AG10803 (cell line): Measurements from ENCODE around the gene AP3S1.
A peak's percentile ranks its signal among the peaks of the same experiment; 100 is the strongest.
"Not testable (repeated sequence)": the region's sequence is repeated elsewhere in the genome, so short reads cannot be mapped to it uniquely, and the experiment has no call there.

Experiments used
- DNase-seq: peaks from one replicate; pipeline ENCODE4 v3.0.0; 2010; ENCODE audit warnings: low read depth
- H3K4me3 ChIP-seq: 2 replicates; pipeline ENCODE4 v1.5.1; 2011; ENCODE audit warnings: mild to moderate bottlenecking, low read length, control low read depth
- TF ChIP-seq, protein P1 (sequence below): conservative IDR thresholded peaks from 2 replicates; pipeline ENCODE4 v1.5.1; 2011; ENCODE audit warnings: mild to moderate bottlenecking, low read length, control low read depth, inconsistent platforms

Gene AP3S1

DNA sequence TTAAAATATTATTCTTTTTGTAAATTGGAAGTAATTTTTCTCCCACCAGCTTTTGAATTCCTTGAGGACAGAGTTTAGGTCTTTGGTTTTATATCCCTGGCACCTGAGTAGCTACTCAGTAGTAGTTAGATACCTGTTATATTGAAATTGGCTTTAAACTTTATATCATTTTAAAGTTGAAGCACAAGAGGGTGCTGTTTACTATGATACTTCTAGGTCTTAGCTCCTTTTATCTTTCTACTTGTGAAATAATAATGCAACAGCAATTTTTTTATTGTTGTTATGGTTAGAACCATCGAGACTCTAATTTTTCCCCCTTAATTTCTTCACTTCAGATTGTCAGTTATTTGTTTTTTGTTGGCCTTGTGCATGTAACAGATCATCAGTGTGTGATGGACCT lies 46.3 kb downstream of the AP3S1 start:
- no peak overlapping the region for H3K4me3 ChIP-seq
- DNase-seq, result peak; percentile 45
- TF ChIP-seq, protein P1, sequence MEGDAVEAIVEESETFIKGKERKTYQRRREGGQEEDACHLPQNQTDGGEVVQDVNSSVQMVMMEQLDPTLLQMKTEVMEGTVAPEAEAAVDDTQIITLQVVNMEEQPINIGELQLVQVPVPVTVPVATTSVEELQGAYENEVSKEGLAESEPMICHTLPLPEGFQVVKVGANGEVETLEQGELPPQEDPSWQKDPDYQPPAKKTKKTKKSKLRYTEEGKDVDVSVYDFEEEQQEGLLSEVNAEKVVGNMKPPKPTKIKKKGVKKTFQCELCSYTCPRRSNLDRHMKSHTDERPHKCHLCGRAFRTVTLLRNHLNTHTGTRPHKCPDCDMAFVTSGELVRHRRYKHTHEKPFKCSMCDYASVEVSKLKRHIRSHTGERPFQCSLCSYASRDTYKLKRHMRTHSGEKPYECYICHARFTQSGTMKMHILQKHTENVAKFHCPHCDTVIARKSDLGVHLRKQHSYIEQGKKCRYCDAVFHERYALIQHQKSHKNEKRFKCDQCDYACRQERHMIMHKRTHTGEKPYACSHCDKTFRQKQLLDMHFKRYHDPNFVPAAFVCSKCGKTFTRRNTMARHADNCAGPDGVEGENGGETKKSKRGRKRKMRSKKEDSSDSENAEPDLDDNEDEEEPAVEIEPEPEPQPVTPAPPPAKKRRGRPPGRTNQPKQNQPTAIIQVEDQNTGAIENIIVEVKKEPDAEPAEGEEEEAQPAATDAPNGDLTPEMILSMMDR, result peak; percentile 54

DNA sequence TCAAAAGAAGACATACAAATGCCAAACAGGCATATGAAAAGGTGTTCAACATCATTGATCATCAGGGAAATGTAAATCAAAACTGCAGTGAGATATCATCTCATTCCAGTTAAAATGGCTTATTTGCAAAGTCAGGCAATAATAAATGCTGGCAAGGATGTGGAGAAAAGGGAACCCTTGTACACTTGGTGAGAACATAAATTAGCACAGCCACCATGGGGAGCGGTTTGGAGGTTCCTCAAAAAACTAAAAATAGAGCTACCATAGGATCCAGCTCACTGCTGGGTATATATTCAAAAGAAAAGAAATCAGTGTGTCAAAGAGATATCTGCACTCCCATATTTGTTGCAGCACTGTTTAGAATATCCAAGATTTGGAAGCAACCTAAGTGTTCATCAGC lies 50.3 kb downstream of the AP3S1 start:
- no peak overlapping the region for H3K4me3 ChIP-seq
- TF ChIP-seq, protein P1, result no peak
- no peak for DNase-seq

DNA sequence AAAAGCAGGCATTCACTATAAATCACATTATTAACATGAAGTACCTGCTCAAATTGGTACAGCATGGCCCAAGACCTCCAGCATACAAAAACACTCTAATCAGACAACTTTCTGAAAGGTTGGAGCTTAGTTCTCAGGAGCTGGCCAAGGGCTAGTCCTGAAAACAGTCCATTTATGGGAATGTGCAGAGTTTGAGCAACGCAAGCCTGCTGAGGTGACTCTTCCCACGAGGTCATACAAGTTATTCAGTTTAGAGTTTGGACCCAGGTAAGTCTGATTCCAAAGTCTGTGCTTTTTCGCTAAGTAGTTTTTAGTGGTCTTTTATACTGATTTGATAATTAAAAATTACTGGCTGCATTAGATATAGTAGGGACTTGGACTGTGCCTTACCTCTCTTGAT lies 52.6 kb downstream of the AP3S1 start:
- no peak for DNase-seq
- H3K4me3 ChIP-seq, result no peak overlapping the region
- TF ChIP-seq, protein P1, result no peak

DNA sequence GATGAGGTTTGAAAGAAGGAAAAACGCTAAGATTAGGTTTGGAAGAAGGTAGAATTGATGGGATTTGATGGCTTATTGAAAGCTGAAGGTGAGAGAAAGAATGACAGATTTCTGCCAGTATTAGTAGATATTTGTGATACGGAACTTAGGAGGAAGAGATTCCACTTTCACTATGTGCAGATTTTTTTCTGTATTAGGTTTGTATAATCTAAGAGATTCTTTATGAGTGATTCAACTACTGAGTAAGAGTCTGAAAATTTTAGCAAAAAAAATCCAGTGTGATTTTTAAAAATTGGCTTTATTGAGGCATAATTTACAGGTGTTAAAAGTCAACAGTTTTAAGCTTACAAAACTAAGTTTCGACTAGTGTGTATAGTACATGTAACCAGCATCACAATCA lies 54.1 kb downstream of the AP3S1 start:
- H3K4me3 ChIP-seq, result no peak overlapping the region
- TF ChIP-seq, protein P1, result no peak
- DNase-seq, result peak; percentile 17

DNA sequence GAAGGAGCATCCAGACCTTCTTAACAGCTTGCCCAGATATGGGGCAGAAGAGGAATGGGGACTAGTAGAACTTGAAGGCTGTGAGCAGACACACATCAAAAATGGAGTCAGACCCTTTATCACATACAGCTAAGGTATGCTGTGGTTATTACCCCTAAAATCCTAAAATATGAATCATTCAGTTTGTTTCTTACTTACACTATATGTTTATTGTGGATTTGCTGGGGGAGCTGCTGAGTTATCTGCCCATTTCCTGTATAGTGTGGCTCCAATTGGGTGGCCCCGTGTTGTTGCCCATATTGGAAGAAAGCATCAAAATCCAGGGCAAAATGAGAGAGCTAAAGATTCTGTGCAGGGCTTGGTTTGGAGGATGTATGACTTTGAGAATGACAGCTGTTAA lies 56.9 kb downstream of the AP3S1 start:
- peak; percentile 20 for DNase-seq
- TF ChIP-seq, protein P1, result no peak
- H3K4me3 ChIP-seq, result no peak overlapping the region

DNA sequence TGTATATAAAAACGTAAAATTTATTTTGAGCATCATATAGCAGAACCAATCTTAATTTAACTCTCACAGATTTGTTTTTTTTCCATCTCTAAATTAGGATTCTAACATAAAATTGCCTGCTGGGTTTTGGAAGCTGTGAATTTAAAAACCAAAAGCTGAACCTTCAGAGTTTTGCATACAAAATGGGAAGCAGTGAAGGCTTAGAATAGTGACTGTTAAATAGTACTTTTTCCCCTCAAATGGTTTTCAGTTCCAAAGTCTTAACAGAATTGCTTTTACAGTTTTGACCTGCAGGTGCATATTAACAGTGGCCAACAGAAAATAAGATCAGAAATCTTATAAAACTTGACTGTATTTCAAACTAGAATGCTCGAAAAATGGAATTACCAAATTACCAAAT lies 65.4 kb downstream of the AP3S1 start:
- no peak for DNase-seq
- TF ChIP-seq, protein P1, result no peak
- H3K4me3 ChIP-seq, result no peak overlapping the region

DNA sequence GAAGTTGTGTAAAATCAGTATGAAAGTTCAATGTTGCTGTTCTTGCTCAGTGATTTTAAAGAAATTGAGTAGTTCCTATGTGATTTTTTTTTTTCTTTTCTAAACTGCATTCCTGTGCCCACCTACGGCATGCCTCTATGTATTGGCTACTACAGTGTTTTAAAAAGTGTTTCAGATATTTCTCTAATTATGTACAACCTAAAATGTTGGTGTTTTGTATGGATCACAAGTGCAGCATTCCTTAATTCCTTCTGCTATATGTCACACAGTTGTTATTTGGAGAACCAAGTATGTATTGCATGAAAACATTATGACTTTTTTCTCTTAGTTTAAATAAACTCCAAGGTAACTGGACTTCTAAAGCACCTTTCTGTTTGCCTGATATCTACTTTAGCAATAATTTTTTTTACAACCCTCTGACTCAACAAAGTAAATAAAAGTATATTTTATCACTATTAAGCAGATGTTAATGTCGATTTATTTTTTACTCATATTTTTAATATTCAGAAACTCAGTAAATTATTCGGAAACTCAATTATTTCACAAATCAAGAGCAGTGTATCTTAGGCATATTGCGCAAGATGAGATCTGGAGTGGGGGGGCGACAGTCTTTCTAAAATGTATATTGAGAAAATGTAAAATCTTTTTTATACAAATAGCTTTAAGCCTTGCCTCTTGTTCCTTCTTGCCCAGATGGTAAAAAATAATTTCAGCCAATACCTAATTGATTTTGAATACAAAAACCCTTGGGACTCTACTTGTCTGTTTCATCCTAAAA lies 72.1 kb downstream of the AP3S1 start:
- not testable (repeated sequence) for H3K4me3 ChIP-seq
- DNase-seq, result peak; percentile 8
